HG03039 (cell line): ENCODE data around the gene LRRC4C.

Experiments
- ATAC-seq: cut with Tn5 transposase; IDR thresholded peaks from one replicate; pipeline ENCODE4 v1.9.1; 2021; ENCODE audit warnings: mild to moderate bottlenecking, moderate library complexity; ENCODE audit not compliant: unreplicated experiment

The LRRC4C gene

GRCh38 chr11:41145420-41145819 is 314.0 kb downstream of the LRRC4C start:
- ATAC-seq = no peak

- ATAC-seq = no peak
These were observed 324.5 kb downstream of the LRRC4C start for GRCh38 chr11:41134971-41135370.

GRCh38 chr11:41133023-41133422 is 326.4 kb downstream of the LRRC4C start:
- ATAC-seq = no peak

- ATAC-seq = no peak
These were observed 337.9 kb downstream of the LRRC4C start for GRCh38 chr11:41121600-41121999.

- ATAC-seq = no peak
These were observed 340.0 kb downstream of the LRRC4C start for GRCh38 chr11:41119484-41119883.

GRCh38 chr11:41118521-41118920 is 340.9 kb downstream of the LRRC4C start:
- no peak for ATAC-seq

- no peak for ATAC-seq
These were observed 342.5 kb downstream of the LRRC4C start for GRCh38 chr11:41116970-41117369.

- ATAC-seq = no peak
These were observed 344.4 kb downstream of the LRRC4C start for GRCh38 chr11:41115066-41115465.

- ATAC-seq = no peak
These were observed 346.3 kb downstream of the LRRC4C start for GRCh38 chr11:41113160-41113559.

GRCh38 chr11:41110527-41110926 is 348.9 kb downstream of the LRRC4C start:
- ATAC-seq = no peak

GRCh38 chr11:41102471-41102870 is 357.0 kb downstream of the LRRC4C start:
- no peak for ATAC-seq

GRCh38 chr11:41099654-41100053 is 359.8 kb downstream of the LRRC4C start:
- ATAC-seq = no peak

GRCh38 chr11:41085123-41085522 is 374.3 kb downstream of the LRRC4C start:
- no peak for ATAC-seq

- ATAC-seq = no peak
These were observed 377.6 kb downstream of the LRRC4C start for GRCh38 chr11:41081756-41082285.

GRCh38 chr11:41074318-41074717 is 385.1 kb downstream of the LRRC4C start:
- no peak for ATAC-seq

- no peak for ATAC-seq
These were observed 394.0 kb downstream of the LRRC4C start for GRCh38 chr11:41065432-41065831.

GRCh38 chr11:41058138-41058537 is 401.3 kb downstream of the LRRC4C start:
- no peak for ATAC-seq

GRCh38 chr11:41056892-41057569 is 402.4 kb downstream of the LRRC4C start:
- ATAC-seq = no peak

- ATAC-seq = no peak
These were observed 405.6 kb downstream of the LRRC4C start for GRCh38 chr11:41053894-41054293.

GRCh38 chr11:41051919-41052635 is 407.4 kb downstream of the LRRC4C start:
- ATAC-seq = no peak

- no peak for ATAC-seq
These were observed 408.7 kb downstream of the LRRC4C start for GRCh38 chr11:41050791-41051190.

GRCh38 chr11:41047229-41047628 is 412.2 kb downstream of the LRRC4C start:
- no peak for ATAC-seq
